Measurements from ENCODE around the gene SLC25A23.

DNA sequence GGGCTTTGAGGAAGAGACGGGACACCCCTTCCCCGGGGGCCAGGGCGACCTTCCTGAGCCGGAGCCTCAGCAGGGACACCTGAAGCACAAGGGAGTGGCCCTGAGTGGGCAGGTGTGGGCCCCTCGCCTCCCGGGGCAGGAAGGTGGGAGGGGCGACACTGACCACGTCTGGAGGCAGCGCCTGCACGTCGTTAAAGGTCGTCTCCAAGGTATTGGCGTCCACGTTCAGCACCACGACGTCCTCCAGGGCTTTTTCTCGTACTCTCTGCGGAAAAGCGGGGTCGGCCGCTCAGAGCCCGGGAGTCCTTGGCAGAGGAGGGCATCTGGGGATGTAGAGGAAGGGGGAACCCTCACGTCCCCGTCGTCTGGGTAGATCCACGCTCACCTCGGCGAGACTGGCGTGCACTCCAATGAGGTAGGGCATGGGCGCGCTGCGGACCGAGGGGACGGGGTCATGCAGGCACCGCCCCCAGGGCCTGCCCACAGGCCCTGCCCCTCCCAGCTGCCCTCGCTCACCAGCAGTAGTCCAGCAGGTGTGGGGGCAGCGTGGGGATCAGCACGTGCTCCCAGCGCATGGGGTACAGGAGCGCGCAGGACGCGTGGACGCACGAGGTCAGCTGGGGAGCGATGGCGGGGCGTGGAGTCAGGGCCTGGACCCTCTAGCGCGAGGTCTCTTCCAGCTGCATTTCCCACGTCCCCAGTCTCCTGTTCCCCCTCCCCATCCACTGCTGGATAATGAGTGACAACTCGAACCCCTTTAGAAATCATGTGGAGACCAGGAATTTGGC, 15.9 kb upstream of the SLC25A23 start:
- TF ChIP-seq, protein P1, sequence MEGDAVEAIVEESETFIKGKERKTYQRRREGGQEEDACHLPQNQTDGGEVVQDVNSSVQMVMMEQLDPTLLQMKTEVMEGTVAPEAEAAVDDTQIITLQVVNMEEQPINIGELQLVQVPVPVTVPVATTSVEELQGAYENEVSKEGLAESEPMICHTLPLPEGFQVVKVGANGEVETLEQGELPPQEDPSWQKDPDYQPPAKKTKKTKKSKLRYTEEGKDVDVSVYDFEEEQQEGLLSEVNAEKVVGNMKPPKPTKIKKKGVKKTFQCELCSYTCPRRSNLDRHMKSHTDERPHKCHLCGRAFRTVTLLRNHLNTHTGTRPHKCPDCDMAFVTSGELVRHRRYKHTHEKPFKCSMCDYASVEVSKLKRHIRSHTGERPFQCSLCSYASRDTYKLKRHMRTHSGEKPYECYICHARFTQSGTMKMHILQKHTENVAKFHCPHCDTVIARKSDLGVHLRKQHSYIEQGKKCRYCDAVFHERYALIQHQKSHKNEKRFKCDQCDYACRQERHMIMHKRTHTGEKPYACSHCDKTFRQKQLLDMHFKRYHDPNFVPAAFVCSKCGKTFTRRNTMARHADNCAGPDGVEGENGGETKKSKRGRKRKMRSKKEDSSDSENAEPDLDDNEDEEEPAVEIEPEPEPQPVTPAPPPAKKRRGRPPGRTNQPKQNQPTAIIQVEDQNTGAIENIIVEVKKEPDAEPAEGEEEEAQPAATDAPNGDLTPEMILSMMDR (conservative IDR thresholded peaks at IDR 0.05), result no peak
- no peak for TF ChIP-seq EZH2 (IDR thresholded peaks at IDR 0.05; ENCODE audit: low read depth)
